Measurements from ENCODE around the gene TMEM233.

The TMEM233 gene

GRCh38 chr12:119669744-119670472, 76.3 kb downstream of the TMEM233 start:
- H3K79me2 ChIP-seq (ENCODE audit: insufficient read depth, low read depth), result peaks cover 23% of the 10 kb centered on the region
- H3K27me3 ChIP-seq (ENCODE audit: insufficient read depth, low read depth), result no peaks in the 10 kb centered on the region
- H3K4me2 ChIP-seq, result no peak overlapping the region
- H3K9ac ChIP-seq, result no peak overlapping the region
- H2AFZ ChIP-seq (ENCODE audit: low read depth), result no peak overlapping the region
- TF ChIP-seq, protein P1, sequence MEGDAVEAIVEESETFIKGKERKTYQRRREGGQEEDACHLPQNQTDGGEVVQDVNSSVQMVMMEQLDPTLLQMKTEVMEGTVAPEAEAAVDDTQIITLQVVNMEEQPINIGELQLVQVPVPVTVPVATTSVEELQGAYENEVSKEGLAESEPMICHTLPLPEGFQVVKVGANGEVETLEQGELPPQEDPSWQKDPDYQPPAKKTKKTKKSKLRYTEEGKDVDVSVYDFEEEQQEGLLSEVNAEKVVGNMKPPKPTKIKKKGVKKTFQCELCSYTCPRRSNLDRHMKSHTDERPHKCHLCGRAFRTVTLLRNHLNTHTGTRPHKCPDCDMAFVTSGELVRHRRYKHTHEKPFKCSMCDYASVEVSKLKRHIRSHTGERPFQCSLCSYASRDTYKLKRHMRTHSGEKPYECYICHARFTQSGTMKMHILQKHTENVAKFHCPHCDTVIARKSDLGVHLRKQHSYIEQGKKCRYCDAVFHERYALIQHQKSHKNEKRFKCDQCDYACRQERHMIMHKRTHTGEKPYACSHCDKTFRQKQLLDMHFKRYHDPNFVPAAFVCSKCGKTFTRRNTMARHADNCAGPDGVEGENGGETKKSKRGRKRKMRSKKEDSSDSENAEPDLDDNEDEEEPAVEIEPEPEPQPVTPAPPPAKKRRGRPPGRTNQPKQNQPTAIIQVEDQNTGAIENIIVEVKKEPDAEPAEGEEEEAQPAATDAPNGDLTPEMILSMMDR (conservative IDR thresholded peaks at IDR 0.05; ENCODE audit: low read depth, low read length), result no peak
- H3K4me1 ChIP-seq (ENCODE audit: low read depth, poor library complexity, severe bottlenecking), result no peaks in the 10 kb centered on the region
- no peaks in the 10 kb centered on the region for H4K20me1 ChIP-seq (ENCODE audit: insufficient read depth)
- H3K27ac ChIP-seq, result no peak overlapping the region
- no peaks in the 10 kb centered on the region for H3K36me3 ChIP-seq (ENCODE audit: insufficient read depth)
- H3K4me3 ChIP-seq (IDR thresholded peaks at IDR 0.05; ENCODE audit: insufficient read depth, low read depth, low read length), result no peak overlapping the region

DNA sequence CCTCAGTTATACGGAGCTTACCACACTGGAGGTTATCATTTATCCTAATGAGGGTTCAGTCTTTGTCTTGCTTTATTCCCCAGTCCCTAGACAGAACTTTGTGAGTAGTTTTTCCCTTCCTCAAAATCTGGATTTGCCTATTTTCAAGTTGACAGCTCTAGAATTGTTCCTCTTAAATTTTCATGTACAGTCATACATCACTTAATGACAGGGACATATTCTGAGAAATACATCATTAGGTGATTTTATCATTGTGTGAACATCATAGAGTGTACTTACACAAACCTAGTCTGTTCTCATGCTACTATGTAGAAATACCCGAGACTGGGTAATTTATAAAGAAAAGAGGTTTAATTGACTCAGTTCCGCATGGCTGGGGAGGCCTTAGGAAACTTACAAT, 77.5 kb downstream of the TMEM233 start:
- Histone ChIP-seq H3K4me3 (IDR thresholded peaks at IDR 0.05; ENCODE audit: insufficient read depth, low read depth, low read length) (no peak overlapping the region), H3K9ac (no peak overlapping the region), H3K4me1 (ENCODE audit: low read depth, poor library complexity, severe bottlenecking) (no peaks in the 10 kb centered on the region), H3K27ac (no peak overlapping the region), H3K79me2 (ENCODE audit: insufficient read depth, low read depth) (peaks cover 23% of the 10 kb centered on the region), H3K4me2 (no peak overlapping the region), H2AFZ (ENCODE audit: low read depth) (no peak overlapping the region), H3K36me3 (ENCODE audit: insufficient read depth) (no peaks in the 10 kb centered on the region), H3K27me3 (ENCODE audit: insufficient read depth, low read depth) (no peaks in the 10 kb centered on the region), H4K20me1 (ENCODE audit: insufficient read depth) (no peaks in the 10 kb centered on the region)
- TF ChIP-seq, protein P1 (conservative IDR thresholded peaks at IDR 0.05; ENCODE audit: low read depth, low read length), result no peak

DNA sequence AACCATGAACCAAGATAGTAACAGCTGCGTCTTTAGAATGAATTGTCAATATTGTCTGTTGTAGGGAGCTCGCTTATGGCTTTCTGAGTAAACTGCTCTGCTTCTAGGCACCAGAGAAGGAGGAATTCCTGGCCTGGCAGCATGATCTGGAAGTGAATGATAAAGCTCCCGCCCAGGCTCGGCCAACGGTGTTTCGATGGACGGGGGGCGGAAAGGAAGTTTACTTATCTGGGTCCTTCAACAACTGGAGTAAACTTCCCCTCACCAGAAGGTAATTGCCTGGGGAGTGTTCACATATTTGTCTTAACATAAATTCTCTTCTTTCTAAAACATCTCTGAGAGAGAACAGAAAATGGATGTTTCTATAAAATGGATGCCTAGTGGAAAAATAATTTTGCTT, 78.6 kb downstream of the TMEM233 start:
- no peaks in the 10 kb centered on the region for H3K36me3 ChIP-seq (ENCODE audit: insufficient read depth)
- H3K9ac ChIP-seq, result no peak overlapping the region
- no peak overlapping the region for H3K4me2 ChIP-seq
- no peaks in the 10 kb centered on the region for H3K4me1 ChIP-seq (ENCODE audit: low read depth, poor library complexity, severe bottlenecking)
- no peak overlapping the region for H2AFZ ChIP-seq (ENCODE audit: low read depth)
- H3K4me3 ChIP-seq (IDR thresholded peaks at IDR 0.05; ENCODE audit: insufficient read depth, low read depth, low read length), result no peak overlapping the region
- H3K27me3 ChIP-seq (ENCODE audit: insufficient read depth, low read depth), result no peaks in the 10 kb centered on the region
- H3K27ac ChIP-seq, result no peak overlapping the region
- TF ChIP-seq, protein P1 (conservative IDR thresholded peaks at IDR 0.05; ENCODE audit: low read depth, low read length), result no peak
- no peaks in the 10 kb centered on the region for H4K20me1 ChIP-seq (ENCODE audit: insufficient read depth)
- peaks cover 23% of the 10 kb centered on the region for H3K79me2 ChIP-seq (ENCODE audit: insufficient read depth, low read depth)

GRCh38 chr12:119673634-119674033, 80.1 kb downstream of the TMEM233 start:
- H3K9ac ChIP-seq, result no peak overlapping the region
- no peaks in the 10 kb centered on the region for H3K4me1 ChIP-seq (ENCODE audit: low read depth, poor library complexity, severe bottlenecking)
- TF ChIP-seq, protein P1 (conservative IDR thresholded peaks at IDR 0.05; ENCODE audit: low read depth, low read length), result no peak
- no peak overlapping the region for H2AFZ ChIP-seq (ENCODE audit: low read depth)
- no peaks in the 10 kb centered on the region for H4K20me1 ChIP-seq (ENCODE audit: insufficient read depth)
- H3K27me3 ChIP-seq (ENCODE audit: insufficient read depth, low read depth), result no peaks in the 10 kb centered on the region
- H3K27ac ChIP-seq, result no peak overlapping the region
- no peak overlapping the region for H3K4me3 ChIP-seq (IDR thresholded peaks at IDR 0.05; ENCODE audit: insufficient read depth, low read depth, low read length)
- no peak overlapping the region for H3K4me2 ChIP-seq
- H3K79me2 ChIP-seq (ENCODE audit: insufficient read depth, low read depth), result peaks cover 18% of the 10 kb centered on the region
- no peaks in the 10 kb centered on the region for H3K36me3 ChIP-seq (ENCODE audit: insufficient read depth)

All from KMS-11 (cell line).